ENCODE data around the gene HSD3B2.

The HSD3B2 gene

DNA sequence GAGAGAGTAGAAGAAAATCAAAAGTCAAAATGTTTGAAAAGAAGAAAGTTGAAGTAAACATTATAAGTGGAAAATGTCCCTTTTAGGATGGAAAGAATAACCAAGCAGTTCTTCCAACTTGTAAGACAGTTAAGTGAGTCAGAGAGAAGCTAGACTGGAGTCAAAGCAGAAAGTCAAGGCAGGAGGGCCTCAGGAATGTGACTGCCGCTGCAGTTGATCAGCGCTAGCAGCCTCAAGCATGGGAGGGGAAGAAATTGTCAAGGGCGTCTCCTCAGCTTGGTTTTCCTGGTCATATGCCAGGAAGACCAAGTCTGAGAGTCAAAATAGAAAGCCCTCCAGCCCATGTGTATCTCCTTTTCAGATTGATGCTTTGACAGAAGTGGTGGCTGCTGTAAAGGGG lies 23.2 kb upstream of the HSD3B2 start:
- no peak overlapping the region for H3K4me3 ChIP-seq (ENCODE audit: low read depth, low read length)
- no peak for DNase-seq (ENCODE audit: low read depth)
- TF ChIP-seq, protein P1, sequence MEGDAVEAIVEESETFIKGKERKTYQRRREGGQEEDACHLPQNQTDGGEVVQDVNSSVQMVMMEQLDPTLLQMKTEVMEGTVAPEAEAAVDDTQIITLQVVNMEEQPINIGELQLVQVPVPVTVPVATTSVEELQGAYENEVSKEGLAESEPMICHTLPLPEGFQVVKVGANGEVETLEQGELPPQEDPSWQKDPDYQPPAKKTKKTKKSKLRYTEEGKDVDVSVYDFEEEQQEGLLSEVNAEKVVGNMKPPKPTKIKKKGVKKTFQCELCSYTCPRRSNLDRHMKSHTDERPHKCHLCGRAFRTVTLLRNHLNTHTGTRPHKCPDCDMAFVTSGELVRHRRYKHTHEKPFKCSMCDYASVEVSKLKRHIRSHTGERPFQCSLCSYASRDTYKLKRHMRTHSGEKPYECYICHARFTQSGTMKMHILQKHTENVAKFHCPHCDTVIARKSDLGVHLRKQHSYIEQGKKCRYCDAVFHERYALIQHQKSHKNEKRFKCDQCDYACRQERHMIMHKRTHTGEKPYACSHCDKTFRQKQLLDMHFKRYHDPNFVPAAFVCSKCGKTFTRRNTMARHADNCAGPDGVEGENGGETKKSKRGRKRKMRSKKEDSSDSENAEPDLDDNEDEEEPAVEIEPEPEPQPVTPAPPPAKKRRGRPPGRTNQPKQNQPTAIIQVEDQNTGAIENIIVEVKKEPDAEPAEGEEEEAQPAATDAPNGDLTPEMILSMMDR (IDR thresholded peaks at IDR 0.05; ENCODE audit: control insufficient read depth, extremely low read depth, insufficient read depth): no peak

DNA sequence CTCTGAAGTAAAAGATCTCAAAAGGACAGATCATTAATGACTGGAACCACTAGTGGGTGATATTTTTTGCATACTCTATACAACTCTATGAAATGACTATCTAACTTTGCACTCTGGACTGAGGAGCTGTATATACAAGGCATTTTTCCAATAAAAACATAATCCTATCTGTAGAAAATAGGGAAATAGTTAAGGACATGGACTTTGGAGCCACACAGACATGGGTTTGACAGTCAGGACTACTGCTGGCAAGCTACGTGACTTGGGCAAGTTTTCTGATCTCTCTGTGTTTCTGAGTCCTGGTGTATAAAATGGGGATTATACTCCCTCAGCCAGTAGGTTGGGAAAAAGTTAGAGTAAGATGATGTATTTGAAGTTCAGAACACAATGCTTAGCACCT lies 20.9 kb upstream of the HSD3B2 start:
- TF ChIP-seq, protein P1 (IDR thresholded peaks at IDR 0.05; ENCODE audit: control insufficient read depth, extremely low read depth, insufficient read depth): no peak

DNA sequence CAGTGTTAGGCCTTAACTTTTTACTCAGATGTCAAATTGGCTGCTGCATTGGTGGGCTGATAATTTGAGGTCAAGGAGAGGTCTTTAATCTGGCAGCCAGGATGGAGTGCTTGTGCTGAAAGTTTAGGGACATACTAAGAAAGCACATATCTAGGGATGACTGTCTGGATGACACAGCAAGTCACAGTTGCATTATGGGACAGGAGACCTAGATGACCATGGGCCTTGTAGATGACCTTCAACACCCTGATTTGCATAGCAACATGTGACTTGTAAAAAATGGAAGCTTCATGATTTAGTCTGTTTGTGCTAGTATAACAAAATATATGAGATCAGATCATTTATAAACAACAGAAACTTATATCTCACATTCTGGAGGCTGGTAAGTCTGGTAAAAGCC lies 18.0 kb upstream of the HSD3B2 start:
- DNase-seq (ENCODE audit: low read depth): no peak
- TF ChIP-seq, protein P1 (IDR thresholded peaks at IDR 0.05; ENCODE audit: control insufficient read depth, extremely low read depth, insufficient read depth): no peak
- H3K4me3 ChIP-seq (ENCODE audit: low read depth, low read length): no peak overlapping the region

More for the DNA sequence above, 20.9 kb upstream of the HSD3B2 start:
- H3K4me3 ChIP-seq (ENCODE audit: low read depth, low read length): no peak overlapping the region
- no peak for DNase-seq (ENCODE audit: low read depth)

DNA sequence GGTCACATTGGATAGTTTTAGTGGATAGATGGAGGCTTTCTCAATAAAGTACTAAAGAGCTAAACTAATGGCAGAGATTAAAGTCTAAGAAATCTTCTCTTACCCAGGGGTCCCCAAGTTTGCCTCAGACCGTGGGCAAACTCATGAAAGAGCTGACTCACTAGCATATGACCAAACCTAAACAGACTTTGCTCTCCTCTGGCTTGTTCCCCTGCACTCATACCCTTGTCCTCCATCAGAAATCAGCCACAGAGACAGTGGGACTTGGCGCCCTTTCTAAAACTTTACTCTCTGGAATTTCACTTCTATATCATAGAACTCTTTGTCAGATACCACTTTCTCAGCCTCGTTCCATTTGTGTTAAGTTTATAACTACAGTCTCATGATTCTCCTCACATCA lies 17.0 kb upstream of the HSD3B2 start:
- no peak for DNase-seq (ENCODE audit: low read depth)
- TF ChIP-seq, protein P1 (IDR thresholded peaks at IDR 0.05; ENCODE audit: control insufficient read depth, extremely low read depth, insufficient read depth): no peak
- H3K4me3 ChIP-seq (ENCODE audit: low read depth, low read length): no peak overlapping the region

DNA sequence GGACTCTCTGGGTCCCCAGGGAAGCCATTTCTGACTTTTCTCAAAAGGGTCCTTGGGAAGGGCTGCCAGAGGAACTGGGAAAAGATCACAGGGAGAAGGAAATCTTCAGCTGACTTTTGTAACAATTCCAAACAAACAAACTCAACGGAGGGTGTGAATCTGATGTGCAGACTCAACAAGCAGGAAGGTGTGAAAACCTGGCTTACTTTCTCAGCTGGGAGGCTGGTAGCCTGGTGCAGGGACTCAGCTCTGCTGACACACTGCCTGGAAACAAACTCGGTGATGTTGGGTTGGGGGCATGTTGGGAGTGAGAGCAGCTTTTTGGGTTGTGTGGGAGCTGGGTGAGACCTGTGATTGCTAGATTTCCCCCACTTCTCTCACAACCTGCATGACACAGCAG lies 10.2 kb upstream of the HSD3B2 start:
- DNase-seq (ENCODE audit: low read depth): no peak
- TF ChIP-seq, protein P1 (IDR thresholded peaks at IDR 0.05; ENCODE audit: control insufficient read depth, extremely low read depth, insufficient read depth): no peak

DNA sequence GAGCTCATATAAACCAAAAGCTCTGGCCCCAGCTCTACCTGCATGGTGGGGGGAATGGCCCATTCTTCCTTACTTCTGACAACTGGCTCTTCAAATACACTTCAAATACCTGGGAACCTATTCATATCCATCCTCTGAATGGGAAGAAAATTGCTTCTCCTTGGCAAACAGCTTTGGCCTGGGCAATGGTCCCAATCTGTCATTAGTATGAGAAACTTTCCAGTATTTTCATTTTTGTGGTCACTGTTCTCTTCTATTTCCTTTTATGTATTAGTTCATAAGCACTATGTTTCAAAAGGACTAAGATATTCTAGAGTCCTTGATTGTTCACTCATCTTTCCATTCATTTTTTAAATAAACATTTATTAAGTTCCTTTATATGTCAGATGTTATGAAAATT lies 5.2 kb upstream of the HSD3B2 start:
- DNase-seq (ENCODE audit: low read depth): no peak
- no peak overlapping the region for H3K4me3 ChIP-seq (ENCODE audit: low read depth, low read length)
- TF ChIP-seq, protein P1 (IDR thresholded peaks at IDR 0.05; ENCODE audit: control insufficient read depth, extremely low read depth, insufficient read depth): no peak

More for the DNA sequence above, 10.2 kb upstream of the HSD3B2 start:
- H3K4me3 ChIP-seq (ENCODE audit: low read depth, low read length): no peak overlapping the region

DNA sequence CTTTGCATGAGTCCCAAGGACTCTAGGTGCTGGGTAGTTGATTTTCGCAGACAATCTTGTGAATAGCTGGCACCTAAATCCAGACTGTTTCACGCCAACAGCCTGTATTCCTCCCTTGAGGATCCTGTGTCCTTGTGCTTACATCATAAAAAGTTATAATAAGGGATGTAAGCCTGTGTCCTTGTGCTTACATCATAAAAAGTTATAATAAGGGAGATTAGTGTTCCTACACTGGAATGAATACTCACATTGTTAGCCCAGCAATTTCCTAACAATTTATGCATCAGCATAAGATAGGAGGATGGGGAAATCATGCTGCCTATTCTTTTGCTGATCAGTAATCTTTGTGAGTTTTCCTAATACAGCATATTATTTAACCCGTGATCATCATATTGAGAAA lies 4.0 kb upstream of the HSD3B2 start:
- TF ChIP-seq, protein P1 (IDR thresholded peaks at IDR 0.05; ENCODE audit: control insufficient read depth, extremely low read depth, insufficient read depth): no peak
- no peak overlapping the region for H3K4me3 ChIP-seq (ENCODE audit: low read depth, low read length)

More for the DNA sequence above, 4.0 kb upstream of the HSD3B2 start:
- DNase-seq (ENCODE audit: low read depth): no peak

Data from LNCaP clone FGC (cell line).